Dermis microvascular lymphatic vessel endothelial cell (primary cell): Measurements from ENCODE around the gene EXOC6B. TPM values are rescaled to one million over a fixed set of nuclear protein-coding genes. Genes with fewer than 3 reads are reported as not detected.

Experiments used
- DNase-seq, 2 donors: peaks; one replicate each; pipeline versions ENCODE4 v3.0.0 to v3.0.0-alpha.2; 2010; ENCODE audit warnings: low read depth in 2 of 2
- total RNA-seq: library from RNA; depleted of rRNA; stranded (reverse); fragments of >200 nt; gene quantifications from 2 replicates; pipeline ENCODE4 v1.2.1, GENCODE V29; 2014

The EXOC6B gene
- total RNA-seq, 1 donor from 2014 or later: 12.1 TPM

- DNase-seq: peak in 1 of 2 donors; percentile 25
Observed at GRCh38 chr2:72744049-72744448, 81.8 kb downstream of the EXOC6B start.

- no peak for DNase-seq
Observed at GRCh38 chr2:72743481-72743880, 82.4 kb downstream of the EXOC6B start.

- DNase-seq: no peak
Observed at GRCh38 chr2:72738096-72738495, 87.7 kb downstream of the EXOC6B start.

DNA sequence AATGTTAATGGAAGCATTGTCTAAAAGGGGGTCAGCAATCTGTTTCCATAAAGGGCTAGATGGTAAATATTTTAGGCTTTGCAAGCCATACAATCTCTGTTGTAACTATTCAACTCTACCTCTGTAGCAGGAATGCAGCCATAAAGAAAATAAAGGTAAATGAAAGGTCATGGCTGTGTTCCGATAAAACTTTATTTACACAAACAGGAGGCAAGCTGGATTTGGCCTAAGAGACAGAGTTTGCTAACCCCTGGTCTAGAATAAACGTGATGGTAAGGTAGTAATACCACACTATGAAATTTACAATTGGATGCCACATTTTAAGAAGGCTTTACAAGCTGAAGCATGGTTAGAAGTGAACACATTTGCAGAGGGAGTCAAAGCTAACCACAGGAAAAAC lies 91.4 kb downstream of the EXOC6B start:
- no peak for DNase-seq

GRCh38 chr2:72731116-72731515 lies 94.7 kb downstream of the EXOC6B start:
- no peak for DNase-seq

DNA sequence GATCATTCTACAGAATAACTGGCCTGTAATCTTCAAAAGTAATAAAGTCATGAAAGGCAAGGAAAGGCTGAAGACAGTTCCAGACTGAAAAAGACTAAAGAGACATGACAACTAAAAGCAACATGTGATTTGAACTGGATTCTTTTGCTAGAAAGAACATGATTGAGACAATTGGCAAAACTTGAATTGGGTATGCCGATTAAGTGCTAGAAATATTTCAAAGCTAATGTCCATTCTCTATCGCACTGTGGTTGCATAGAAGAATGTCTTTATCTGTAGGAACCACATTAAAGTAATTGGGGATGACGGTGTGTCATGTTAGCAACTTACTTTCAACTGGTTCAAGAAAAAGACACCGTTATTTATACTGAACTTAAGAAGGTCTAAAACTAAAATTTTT lies 98.5 kb downstream of the EXOC6B start:
- no peak for DNase-seq

DNA sequence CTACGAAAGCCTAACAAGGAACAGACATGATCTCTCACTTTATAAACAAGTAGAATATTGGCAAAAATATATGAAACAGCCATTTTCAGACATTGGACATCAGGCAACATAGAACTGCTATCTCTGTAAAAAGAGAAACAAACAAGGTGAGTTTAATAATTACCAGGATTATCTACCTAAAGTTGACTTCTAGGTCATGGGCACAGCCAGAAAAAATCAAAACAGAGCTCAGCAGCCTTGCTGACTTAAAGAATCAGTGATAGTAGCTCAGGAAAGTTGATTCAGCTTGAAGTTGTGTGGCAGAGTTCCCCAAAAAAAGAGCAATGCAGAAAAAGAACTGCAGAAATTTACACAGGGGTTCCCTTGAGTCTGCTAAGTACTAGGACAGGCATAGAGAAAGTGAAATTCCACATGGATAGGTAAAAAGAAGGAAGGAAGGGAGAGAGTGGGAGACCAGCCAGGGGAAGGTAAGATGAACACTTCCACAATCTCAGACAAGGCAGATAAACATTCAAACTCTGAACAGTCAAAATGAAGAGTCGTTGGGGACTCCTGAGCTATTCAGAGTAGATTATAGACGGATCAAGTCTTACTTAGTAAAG lies 102.0 kb downstream of the EXOC6B start:
- DNase-seq: no peak

DNA sequence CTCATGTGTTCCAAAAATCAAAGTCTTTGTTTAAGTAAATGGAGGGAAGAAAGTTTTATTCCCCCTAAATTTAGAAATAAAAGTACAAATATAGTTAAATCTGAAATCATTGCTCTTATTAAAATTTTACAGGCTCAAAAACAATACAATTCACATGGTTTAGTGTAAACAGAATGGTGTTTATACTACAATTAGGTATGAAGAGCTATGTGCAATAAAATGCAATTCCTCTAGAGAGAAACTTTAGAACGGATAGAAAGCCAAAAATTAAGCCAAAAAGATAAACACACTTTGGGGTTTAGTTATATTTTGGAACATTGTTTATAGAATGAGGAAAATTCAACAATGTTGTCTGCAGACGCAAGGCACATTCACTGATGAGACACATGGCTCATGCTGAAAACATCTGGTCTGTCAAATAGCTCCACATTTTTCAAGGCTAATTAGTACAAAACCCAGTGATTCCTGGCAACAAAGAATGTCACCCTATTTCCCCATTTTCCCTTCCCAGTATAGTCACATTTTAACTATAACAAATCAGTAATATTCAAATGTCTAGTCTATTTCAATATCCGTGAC lies 103.3 kb downstream of the EXOC6B start:
- no peak for DNase-seq

GRCh38 chr2:72719416-72719815 lies 106.4 kb downstream of the EXOC6B start:
- DNase-seq: peak in 1 of 2 donors; percentile 80

DNA sequence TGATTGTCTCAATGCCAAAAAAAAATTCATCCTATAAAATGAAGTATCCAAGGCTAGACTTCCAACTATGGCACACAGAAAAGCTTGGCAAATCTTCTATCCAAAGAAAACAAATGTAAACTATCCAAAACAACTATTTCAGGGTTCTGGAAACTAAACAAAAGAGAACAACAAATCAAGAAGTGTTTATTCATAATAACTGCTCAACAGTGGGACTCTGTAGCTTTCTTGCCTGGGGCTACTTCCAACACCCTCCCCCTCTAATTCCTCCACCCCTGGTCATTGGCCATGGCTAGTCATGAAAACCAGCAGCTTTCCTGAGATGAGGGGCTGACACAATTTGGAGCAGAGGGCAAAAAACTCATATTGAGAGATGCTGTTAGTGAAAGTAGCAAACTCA lies 107.0 kb downstream of the EXOC6B start:
- DNase-seq: no peak

DNA sequence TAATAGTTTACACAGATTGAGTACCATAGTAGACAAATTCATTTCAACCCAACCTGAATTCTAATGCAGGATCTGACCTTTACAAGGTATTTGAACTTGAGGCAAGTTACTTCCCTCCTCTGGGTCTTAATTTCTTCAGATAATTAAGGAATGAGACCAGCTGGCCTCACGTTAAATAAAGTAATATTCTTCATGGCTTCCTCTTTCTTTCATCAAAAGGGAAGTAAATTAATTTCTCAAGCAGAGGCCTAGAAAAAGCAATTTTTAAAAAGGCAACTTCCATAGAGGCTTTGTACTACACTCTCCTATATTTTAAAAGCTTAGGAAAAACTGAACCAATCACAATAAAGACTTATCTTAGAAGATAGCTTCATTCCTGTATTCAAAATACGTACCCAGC lies 109.2 kb downstream of the EXOC6B start:
- DNase-seq: no peak

GRCh38 chr2:72713857-72714256 lies 112.0 kb downstream of the EXOC6B start:
- no peak for DNase-seq

DNA sequence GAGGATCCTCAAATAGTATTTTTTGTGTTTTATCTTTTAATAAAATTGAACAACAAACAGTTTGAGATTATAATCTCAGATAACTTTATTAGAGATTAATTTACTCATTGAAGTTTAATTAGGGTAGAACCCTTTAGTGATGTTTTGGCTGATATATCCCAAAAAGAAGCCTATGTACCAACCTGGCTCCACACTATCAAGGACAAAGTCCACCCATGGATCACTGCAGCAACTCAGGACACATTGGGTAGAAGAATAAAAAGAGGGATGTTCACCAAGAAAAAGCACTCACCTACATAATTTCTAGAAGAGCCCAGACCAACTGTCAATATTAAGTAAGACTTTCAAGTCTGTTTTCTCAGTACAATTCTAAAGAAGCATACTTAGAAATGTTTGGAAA lies 112.9 kb downstream of the EXOC6B start:
- DNase-seq: no peak

- no peak for DNase-seq
Observed at GRCh38 chr2:72712304-72712703, 113.5 kb downstream of the EXOC6B start.

DNA sequence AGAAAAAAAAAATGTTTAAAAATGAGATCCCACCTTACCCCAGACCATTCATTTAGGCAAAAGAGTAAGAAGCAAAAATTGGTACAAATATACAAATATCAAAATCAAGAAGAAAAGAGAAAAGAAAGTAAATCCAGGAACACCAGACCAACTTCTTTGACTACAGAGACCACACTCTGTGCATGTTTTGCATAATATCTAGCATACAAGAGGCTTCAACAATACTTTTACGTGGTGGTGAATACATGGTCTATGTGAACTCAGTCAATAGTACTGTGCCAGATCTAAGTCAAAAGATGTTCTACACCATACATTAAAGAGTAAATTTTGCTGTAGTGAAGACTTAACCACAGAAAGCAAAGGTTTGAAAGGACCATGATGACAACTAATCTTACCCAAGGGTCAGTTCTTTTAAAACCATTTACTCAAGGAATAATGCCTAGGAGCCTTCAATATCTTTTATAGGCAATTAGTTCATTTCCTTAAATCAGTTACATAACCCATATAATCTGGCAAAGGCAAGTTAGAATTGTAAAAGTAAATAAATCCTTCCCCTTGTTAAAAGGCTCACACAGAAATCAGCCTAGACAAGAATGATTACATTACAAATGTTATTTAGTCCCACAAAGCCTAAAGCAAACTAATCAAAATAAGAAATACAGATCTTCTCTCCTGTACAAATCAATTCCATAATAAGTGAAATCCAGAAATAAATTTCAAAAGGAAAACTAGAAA lies 115.2 kb downstream of the EXOC6B start:
- no peak for DNase-seq

- DNase-seq: no peak
Observed at GRCh38 chr2:72708236-72708635, 117.6 kb downstream of the EXOC6B start.

GRCh38 chr2:72698300-72698699 lies 127.5 kb downstream of the EXOC6B start:
- DNase-seq: no peak

- DNase-seq: no peak
Observed at GRCh38 chr2:72696559-72696958, 129.3 kb downstream of the EXOC6B start.

GRCh38 chr2:72695676-72696075 lies 130.2 kb downstream of the EXOC6B start:
- DNase-seq: no peak

DNA sequence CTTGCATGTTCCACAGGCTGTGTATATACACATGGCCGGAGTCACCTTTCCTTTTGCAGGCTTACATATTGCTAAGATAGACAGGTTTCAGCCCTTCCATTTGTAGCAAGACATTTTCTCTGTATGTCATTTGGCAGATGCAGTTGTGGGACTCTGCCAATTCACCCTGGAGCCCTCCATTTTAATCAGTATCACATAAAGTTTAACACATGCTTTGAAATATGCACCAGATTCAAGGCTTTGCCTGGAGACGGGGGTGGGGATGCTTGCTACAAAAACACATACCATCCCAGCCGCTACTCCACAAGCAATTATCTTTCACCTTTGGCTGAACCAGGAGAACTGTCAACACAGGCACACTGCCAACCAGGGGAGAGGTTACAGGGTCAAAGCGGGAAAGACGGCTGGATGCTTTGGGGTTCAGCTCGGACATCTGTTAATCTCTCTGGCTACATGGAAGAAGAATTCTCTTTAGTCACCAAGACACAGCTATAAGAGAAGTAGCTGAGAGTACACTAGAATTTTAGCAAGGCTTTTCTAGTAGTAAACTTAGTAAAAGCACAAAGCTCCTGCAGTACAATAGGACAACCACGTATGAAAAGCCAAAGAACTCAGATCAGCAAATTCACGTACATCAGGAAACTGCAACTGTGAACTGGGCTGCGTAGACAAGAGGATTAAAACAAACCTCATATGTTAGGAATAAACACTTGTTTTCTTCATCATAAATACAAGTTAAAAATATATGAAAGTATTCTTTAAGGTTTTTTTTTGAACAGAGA lies 130.9 kb downstream of the EXOC6B start:
- DNase-seq: peak; percentile 50 to 73

- DNase-seq: no peak
Observed at GRCh38 chr2:72689579-72690195, 136.1 kb downstream of the EXOC6B start.
